Breast epithelium (tissue), 4 donors: ENCODE results near the gene ATP12A. TPM values are rescaled to one million over a fixed set of nuclear protein-coding genes. Genes with fewer than 3 reads are reported as not detected.

Source experiments
- DNase-seq, 2 donors: peaks; one replicate each; pipeline ENCODE4 v3.0.0-alpha.2; 2019; ENCODE audit warnings: low spot score in 2 of 2
- H3K27ac ChIP-seq, 2 donors: fragments of 200-600 bp; sonication (generic) in 1 of 2; one replicate each; pipeline ENCODE4 v1.5.1; 2016 to 2019; ENCODE audit warnings: mild to moderate bottlenecking in 1 of 2
- H3K27me3 ChIP-seq, 2 donors: fragments of 200-600 bp; sonication (generic) in 1 of 2; one replicate each; pipeline versions ENCODE4 v1.5.1 to v1.6.0; 2017 to 2019; ENCODE audit warnings: control low read depth in 1 of 2, mild to moderate bottlenecking in 1 of 2
- H3K36me3 ChIP-seq: fragments of 200-600 bp; one replicate; pipeline ENCODE4 v1.5.1; 2019
- H3K4me1 ChIP-seq, 2 donors: fragments of 200-600 bp; sonication (generic); one replicate each; pipeline ENCODE4 v1.5.1; 2016 to 2019; ENCODE audit warnings: control low read depth in 1 of 2
- H3K4me3 ChIP-seq, 3 donors: fragments of 200-600 bp; sonication (generic); 1 replicate in 2 of 3; 2 replicates in 1 of 3; pipeline ENCODE4 v1.5.1; 2016 to 2019; ENCODE audit warnings: mild to moderate bottlenecking in 3 of 3, moderate library complexity in 2 of 3
- H3K9me3 ChIP-seq, 2 donors: fragments of 200-600 bp; sonication (generic) in 1 of 2; one replicate each; pipeline ENCODE4 v1.5.1; 2016 to 2019; ENCODE audit warnings: control low read depth in 1 of 2
- CTCF ChIP-seq, 3 donors: fragments of 450-650 bp; IDR thresholded peaks; one replicate each; pipeline ENCODE4 v1.5.1; 2016 to 2017; ENCODE audit warnings: antibody characterized with exemption in 3 of 3, mild to moderate bottlenecking in 3 of 3, moderate library complexity in 3 of 3
- POLR2A ChIP-seq: fragments of 450-650 bp; IDR thresholded peaks from one replicate; pipeline ENCODE4 v1.6.1; 2016; ENCODE audit warnings: antibody characterized with exemption, mild to moderate bottlenecking, moderate library complexity
- POLR2AphosphoS5 ChIP-seq, 3 donors: sonication (generic); formaldehyde crosslinking; IDR thresholded peaks; one replicate each; pipeline ENCODE4 v1.6.1; 2017; ENCODE audit warnings: antibody characterized with exemption in 3 of 3
- intact Hi-C: fragments of 100-400 bp; cut with DNase I; formaldehyde crosslinking; loops from one replicate; pipeline ENCODE4 v1.15.1; 2023; ENCODE audit warnings: low total_unique reads
- total RNA-seq, 3 donors: library from RNA; depleted of rRNA; stranded (reverse); fragments of >200 nt; gene quantifications; one replicate each; pipeline ENCODE4 v1.1.0, GENCODE V29; 2016

ATP12A gene
- total RNA-seq, 3 donors from 2014 or later: not detected

GRCh38 chr13:24636776-24637175 lies 43.4 kb upstream of the ATP12A start:
- H3K27ac ChIP-seq: no peak overlapping the region
- DNase-seq: no peak
- no peaks in the 10 kb centered on the region for H3K4me1 ChIP-seq
- H3K27me3 ChIP-seq: no peaks in the 10 kb centered on the region
- H3K9me3 ChIP-seq: no peaks in the 10 kb centered on the region
- intact Hi-C loops: no loop called here
- TF ChIP-seq POLR2A (no peak), CTCF (IDR thresholded peaks at IDR 0.05) (no peak), POLR2AphosphoS5 (IDR thresholded peaks at IDR 0.05) (no peak)
- no peak overlapping the region for H3K4me3 ChIP-seq
- H3K36me3 ChIP-seq: no peaks in the 10 kb centered on the region

GRCh38 chr13:24638096-24638495 lies 42.1 kb upstream of the ATP12A start:
- Histone ChIP-seq H3K27ac (no peak overlapping the region), H3K27me3 (no peaks in the 10 kb centered on the region), H3K4me3 (no peak overlapping the region), H3K36me3 (no peaks in the 10 kb centered on the region), H3K9me3 (no peaks in the 10 kb centered on the region), H3K4me1 (no peaks in the 10 kb centered on the region)
- DNase-seq: no peak
- TF ChIP-seq POLR2AphosphoS5 (IDR thresholded peaks at IDR 0.05): no peak
- no peak for TF ChIP-seq CTCF (IDR thresholded peaks at IDR 0.05)
- no peak for TF ChIP-seq POLR2A
- intact Hi-C loops: no loop called here

- Histone ChIP-seq H3K27ac (no peak overlapping the region), H3K4me3 (no peak overlapping the region), H3K36me3 (no peaks in the 10 kb centered on the region), H3K9me3 (no peaks in the 10 kb centered on the region), H3K27me3 (no peaks in the 10 kb centered on the region), H3K4me1 (no peaks in the 10 kb centered on the region)
- intact Hi-C loops: no loop called here
- no peak for DNase-seq
- TF ChIP-seq POLR2A (no peak), CTCF (IDR thresholded peaks at IDR 0.05) (no peak), POLR2AphosphoS5 (IDR thresholded peaks at IDR 0.05) (no peak)
Observed at GRCh38 chr13:24640752-24641151, 39.5 kb upstream of the ATP12A start.

GRCh38 chr13:24642219-24642618 lies 38.0 kb upstream of the ATP12A start:
- no peak for DNase-seq
- Histone ChIP-seq H3K36me3 (no peaks in the 10 kb centered on the region), H3K27ac (no peak overlapping the region), H3K9me3 (no peaks in the 10 kb centered on the region), H3K4me1 (no peaks in the 10 kb centered on the region), H3K27me3 (no peaks in the 10 kb centered on the region), H3K4me3 (no peak overlapping the region)
- intact Hi-C loops: no loop called here
- TF ChIP-seq POLR2AphosphoS5 (IDR thresholded peaks at IDR 0.05) (no peak), CTCF (IDR thresholded peaks at IDR 0.05) (no peak), POLR2A (no peak)

GRCh38 chr13:24644036-24644435 lies 36.2 kb upstream of the ATP12A start:
- Histone ChIP-seq H3K4me3 (no peak overlapping the region), H3K4me1 (no peaks in the 10 kb centered on the region), H3K9me3 (no peaks in the 10 kb centered on the region), H3K27me3 (no peaks in the 10 kb centered on the region), H3K27ac (no peak overlapping the region), H3K36me3 (no peaks in the 10 kb centered on the region)
- no peak for DNase-seq
- intact Hi-C loops: no loop called here
- TF ChIP-seq CTCF (IDR thresholded peaks at IDR 0.05) (no peak), POLR2A (no peak), POLR2AphosphoS5 (IDR thresholded peaks at IDR 0.05) (no peak)
